ENCODE results near the gene DNAL1. TPM values are rescaled to one million over a fixed set of nuclear protein-coding genes. Genes with fewer than 3 reads are reported as not detected.
A peak's percentile ranks its signal among the peaks of the same experiment; 100 is the strongest.

DNAL1 gene
- total RNA-seq, 1 experiment from 2014 or later, result 12.2 TPM

- H3K9me3 Mint-ChIP-seq (ENCODE audit: unreplicated experiment), result no peaks in the 10 kb centered on the region
- H3K4me1 ChIP-seq, result peaks cover 61% of the 10 kb centered on the region
- peak; percentile 93 to 94 for DNase-seq
- peak overlapping the region; percentile 69 for H3K4me3 Mint-ChIP-seq (ENCODE audit: unreplicated experiment)
- POLR2A ChIA-PET, result interaction anchor here (0.5 to 1.1 kb wide), 4 partner anchors 17 to 170 kb away, joined by 3 to 14 read pairs (median 4); a partner anchor contains a TSS
- H3K36me3 ChIP-seq (ENCODE audit: control insufficient read depth, insufficient read depth, low read length), result peaks cover 3% of the 10 kb centered on the region; the same call in 1 of the 2 replicates
- intact Hi-C loops (cut with micrococcal nuclease; ENCODE audit: unreplicated experiment), result loop anchor here (1.0 to 5.0 kb wide), 2 partner anchors 18 to 87 kb away; no protein-coding TSS in a partner anchor
- TF ChIP-seq, protein P1, sequence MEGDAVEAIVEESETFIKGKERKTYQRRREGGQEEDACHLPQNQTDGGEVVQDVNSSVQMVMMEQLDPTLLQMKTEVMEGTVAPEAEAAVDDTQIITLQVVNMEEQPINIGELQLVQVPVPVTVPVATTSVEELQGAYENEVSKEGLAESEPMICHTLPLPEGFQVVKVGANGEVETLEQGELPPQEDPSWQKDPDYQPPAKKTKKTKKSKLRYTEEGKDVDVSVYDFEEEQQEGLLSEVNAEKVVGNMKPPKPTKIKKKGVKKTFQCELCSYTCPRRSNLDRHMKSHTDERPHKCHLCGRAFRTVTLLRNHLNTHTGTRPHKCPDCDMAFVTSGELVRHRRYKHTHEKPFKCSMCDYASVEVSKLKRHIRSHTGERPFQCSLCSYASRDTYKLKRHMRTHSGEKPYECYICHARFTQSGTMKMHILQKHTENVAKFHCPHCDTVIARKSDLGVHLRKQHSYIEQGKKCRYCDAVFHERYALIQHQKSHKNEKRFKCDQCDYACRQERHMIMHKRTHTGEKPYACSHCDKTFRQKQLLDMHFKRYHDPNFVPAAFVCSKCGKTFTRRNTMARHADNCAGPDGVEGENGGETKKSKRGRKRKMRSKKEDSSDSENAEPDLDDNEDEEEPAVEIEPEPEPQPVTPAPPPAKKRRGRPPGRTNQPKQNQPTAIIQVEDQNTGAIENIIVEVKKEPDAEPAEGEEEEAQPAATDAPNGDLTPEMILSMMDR (IDR thresholded peaks at IDR 0.05; ENCODE audit: insufficient read depth in 1 of 2, low read depth in 1 of 2, low read length in 1 of 2, severe bottlenecking in 1 of 2, unreplicated experiment in 1 of 2), result no peak
- no TSS peak for BruUV-seq (replicated peaks)
- CTCF ChIA-PET, result interaction anchor here (0.6 to 3.6 kb wide), 11 partner anchors 12 to 296 kb away, joined by 3 to 60 read pairs (median 4); partner anchors contain the start of genes PTGR2 and ZNF410
- H3K4me3 ChIP-seq (ENCODE audit: low read depth, low read length), result peak overlapping the region; percentile 15; the same call in 1 of the 2 replicates
- H3K9me3 ChIP-seq, result no peaks in the 10 kb centered on the region
- peak overlapping the region; percentile 83 for H3K27ac Mint-ChIP-seq (ENCODE audit: unreplicated experiment)
- peaks cover 39% of the 10 kb centered on the region for H3K4me1 Mint-ChIP-seq (ENCODE audit: low read depth, unreplicated experiment)
- H3K36me3 Mint-ChIP-seq (ENCODE audit: insufficient read depth, unreplicated experiment), result peaks cover 54% of the 10 kb centered on the region
- no peaks in the 10 kb centered on the region for H3K27me3 Mint-ChIP-seq (ENCODE audit: insufficient read depth, unreplicated experiment)
- no peaks in the 10 kb centered on the region for H3K27me3 ChIP-seq (replicated peaks; ENCODE audit: control insufficient read depth, insufficient read depth, low read length)
Observed at GRCh38 chr14:73740618-73741326, 96.0 kb downstream of the DNAL1 start.

DNA sequence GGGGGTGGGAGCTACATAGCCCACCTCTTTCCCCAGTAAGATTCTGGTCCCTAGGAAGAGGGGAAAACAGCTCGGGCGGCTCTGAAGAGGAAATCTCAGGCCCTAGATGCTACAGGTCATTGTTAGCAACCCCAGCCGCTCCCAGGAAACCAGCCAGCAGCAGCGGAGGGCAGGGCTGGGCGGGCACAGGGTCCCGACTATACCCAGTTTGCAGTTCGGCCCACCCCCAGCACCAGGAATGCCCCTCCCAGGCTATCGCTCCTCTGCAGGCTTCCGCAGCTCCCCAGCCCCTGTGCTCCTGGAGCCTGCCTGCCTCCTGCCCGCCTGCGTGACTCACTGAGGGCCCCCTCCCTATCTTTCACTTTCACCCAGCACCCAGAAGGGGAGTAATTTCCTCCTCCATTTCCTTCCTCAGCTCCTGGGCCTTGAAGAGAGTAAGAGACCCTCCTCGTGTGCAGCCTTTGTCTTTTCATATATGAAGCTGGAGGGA lies 96.6 kb downstream of the DNAL1 start:
- intact Hi-C loops (cut with micrococcal nuclease; ENCODE audit: unreplicated experiment), result loop anchor here (1.0 to 5.0 kb wide), 2 partner anchors 17 to 86 kb away; no protein-coding TSS in a partner anchor
- H3K36me3 ChIP-seq (ENCODE audit: control insufficient read depth, insufficient read depth, low read length), result peaks cover 3% of the 10 kb centered on the region; the same call in 1 of the 2 replicates
- H3K4me1 Mint-ChIP-seq (ENCODE audit: low read depth, unreplicated experiment), result peaks cover 39% of the 10 kb centered on the region

More for the DNA sequence above, 96.6 kb downstream of the DNAL1 start:
- H3K9me3 ChIP-seq, result no peaks in the 10 kb centered on the region
- TF ChIP-seq, protein P1 (IDR thresholded peaks at IDR 0.05; ENCODE audit: insufficient read depth in 1 of 2, low read depth in 1 of 2, low read length in 1 of 2, severe bottlenecking in 1 of 2, unreplicated experiment in 1 of 2), result no peak
- no TSS peak for BruUV-seq (replicated peaks)
- peak overlapping the region; percentile 15; the same call in 1 of the 2 replicates for H3K4me3 ChIP-seq (ENCODE audit: low read depth, low read length)
- H3K4me3 Mint-ChIP-seq (ENCODE audit: unreplicated experiment), result peak overlapping the region; percentile 69
- DNase-seq, result peak; percentile 56 to 73
- H3K27ac Mint-ChIP-seq (ENCODE audit: unreplicated experiment), result peak overlapping the region; percentile 83
- CTCF ChIA-PET, result interaction anchor here (0.6 to 3.6 kb wide), 12 partner anchors 12 to 295 kb away, joined by 3 to 60 read pairs (median 4); partner anchors contain the start of genes PTGR2 and ZNF410
- POLR2A ChIA-PET, result interaction anchor here (0.8 to 1.1 kb wide), 3 partner anchors 17 to 44 kb away, joined by 3 to 14 read pairs (median 3); a partner anchor contains a TSS
- H3K4me1 ChIP-seq, result peaks cover 66% of the 10 kb centered on the region
- no peaks in the 10 kb centered on the region for H3K9me3 Mint-ChIP-seq (ENCODE audit: unreplicated experiment)
- H3K36me3 Mint-ChIP-seq (ENCODE audit: insufficient read depth, unreplicated experiment), result peaks cover 48% of the 10 kb centered on the region
- H3K27me3 Mint-ChIP-seq (ENCODE audit: insufficient read depth, unreplicated experiment), result no peaks in the 10 kb centered on the region
- no peaks in the 10 kb centered on the region for H3K27me3 ChIP-seq (replicated peaks; ENCODE audit: control insufficient read depth, insufficient read depth, low read length)
